GM19193 (cell line): ENCODE results near the gene ARL16.

Source experiments
- POLR2A ChIP-seq: IDR thresholded peaks from 4 replicates; pipeline ENCODE4 v1.6.1; 2011; ENCODE audit not compliant: insufficient read depth, insufficient read length; ENCODE audit errors: extremely low read depth

ARL16 gene

GRCh38 chr17:81683584-81684441 lies at the start of gene ARL16, which contains the start of gene HGS:
Gene ARL16, minus strand, starts transcription at chr17:81683797. Its CDS starts 44 bp downstream, at chr17:81683753.
Gene HGS, plus strand, starts transcription at chr17:81684011. Its CDS starts 56 bp downstream, at chr17:81684067.
- peak; percentile 76 for TF ChIP-seq POLR2A

- TF ChIP-seq POLR2A, result no peak
Measured at GRCh38 chr17:81727324-81728031, 43.9 kb upstream of the ARL16 start.

GRCh38 chr17:81726004-81726403 lies 42.4 kb upstream of the ARL16 start:
- no peak for TF ChIP-seq POLR2A

- no peak for TF ChIP-seq POLR2A
Measured at GRCh38 chr17:81725439-81725838, 41.8 kb upstream of the ARL16 start.

GRCh38 chr17:81723651-81724209 lies 40.1 kb upstream of the ARL16 start:
- no peak for TF ChIP-seq POLR2A

- no peak for TF ChIP-seq POLR2A
Measured at GRCh38 chr17:81722184-81723120, 38.9 kb upstream of the ARL16 start.

- no peak for TF ChIP-seq POLR2A
Measured at GRCh38 chr17:81720267-81721071, 36.9 kb upstream of the ARL16 start.

GRCh38 chr17:81719410-81720266 lies 36.0 kb upstream of the ARL16 start:
- TF ChIP-seq POLR2A, result no peak

- TF ChIP-seq POLR2A, result no peak
Measured at GRCh38 chr17:81717766-81718089, 34.1 kb upstream of the ARL16 start.

- no peak for TF ChIP-seq POLR2A
Measured at GRCh38 chr17:81717049-81717765, 33.6 kb upstream of the ARL16 start.

- no peak for TF ChIP-seq POLR2A
Measured at GRCh38 chr17:81716674-81716996, 33.0 kb upstream of the ARL16 start.

- no peak for TF ChIP-seq POLR2A
Measured at GRCh38 chr17:81715872-81716673, 32.5 kb upstream of the ARL16 start.
